HCT116 (cell line): ENCODE results near the gene APBA1. TPM values are rescaled to one million over a fixed set of nuclear protein-coding genes. Genes with fewer than 3 reads are reported as not detected.

Experiments
- ATAC-seq: fragments of 200-7000 bp; cut with Tn5 transposase; 2 replicates; pipeline ENCODE4 v1.9.1; 2020; ENCODE audit warnings: mild to moderate bottlenecking, moderate library complexity
- BruUV-seq: library from RNA; stranded (reverse); fragments of 400-500 nt; replicated peaks from 2 replicates; lab custom pipeline; 2021; lab: Mats Ljungman, UMichigan
- CTCF ChIA-PET: fragments of 300-600 bp; sonication (Branson Sonifier 250); formaldehyde crosslinking; loops from one replicate; lab custom pipeline; 2021; ENCODE audit warnings: antibody characterized with exemption; lab: Charles Lee
- POLR2A ChIA-PET: fragments of 300-600, 350-600 bp; sonication (Branson Sonifier 250); formaldehyde crosslinking; loops from one replicate; lab custom pipeline; 2021; ENCODE audit warnings: antibody characterized with exemption; lab: Charles Lee
- RAD21 ChIA-PET, 2 experiments: fragments of 300-600 bp; sonication (Branson Sonifier 250); formaldehyde crosslinking; loops; one replicate each; lab custom pipeline; 2023; ENCODE audit warnings: low total read pairs in 2 of 2; ENCODE audit not compliant: uncharacterized antibody in 2 of 2, unreplicated experiment in 2 of 2, low non-redundant PET in 1 of 2; lab: Charles Lee
- DNase-seq: peaks from one replicate; pipeline ENCODE4 v3.0.0-alpha.2; 2010; ENCODE audit warnings: low read depth, low spot score
- H2AFZ ChIP-seq: fragments of 200-600 bp; shearing (Covaris generic), sonication (generic); 2 replicates; pipeline ENCODE4 v1.6.1; 2017; ENCODE audit warnings: low read depth, mixed run types, mixed read lengths, antibody characterized with exemption, low read length; ENCODE audit not compliant: poor library complexity, severe bottlenecking
- H3K27ac ChIP-seq: 2 replicates; pipeline ENCODE4 v1.5.1; 2012; ENCODE audit warnings: low read depth, low read length
- H3K27me3 ChIP-seq: fragments of 200-600 bp; sonication (generic); 2 replicates; pipeline ENCODE4 v1.6.1; 2016; ENCODE audit warnings: mixed run types, low read length, mixed read lengths; ENCODE audit not compliant: insufficient read depth
- H3K36me3 ChIP-seq, 2 experiments: fragments of 200-500 bp in 1 of 2; fragments of 200-600 bp in 1 of 2; sonication (Bioruptor generic) in 1 of 2; sonication (generic) in 1 of 2; 2 replicates each; pipeline versions ENCODE4 v1.5.1 to v1.6.1; 2014 to 2016; ENCODE audit warnings: low read length in 2 of 2, inconsistent platforms in 1 of 2, mixed read lengths in 1 of 2, mixed run types in 1 of 2; ENCODE audit not compliant: insufficient read depth in 2 of 2, control insufficient read depth in 1 of 2
- H3K4me1 ChIP-seq, 2 experiments: fragments of 200-600 bp in 1 of 2; sonication (generic) in 1 of 2; 2 replicates each; pipeline versions ENCODE4 v1.5.1 to v1.6.1; 2012 to 2017; ENCODE audit warnings: low read length in 2 of 2, inconsistent platforms in 1 of 2, mild to moderate bottlenecking in 1 of 2, mixed read lengths in 1 of 2, mixed run types in 1 of 2, moderate library complexity in 1 of 2; ENCODE audit not compliant: insufficient read depth in 2 of 2, control insufficient read depth in 1 of 2
- H3K4me2 ChIP-seq: fragments of 200-600 bp; sonication (generic); 2 replicates; pipeline ENCODE4 v1.6.1; 2017; ENCODE audit warnings: mixed run types, low read length, mixed read lengths
- H3K4me3 ChIP-seq, 2 experiments: fragments of 200-600 bp in 1 of 2; sonication (generic) in 1 of 2; replicated peaks in 1 of 2; 2 replicates each; pipeline ENCODE4 v1.5.1; 2011 to 2016; ENCODE audit warnings: low read length in 2 of 2, control low read depth in 1 of 2, low read depth in 1 of 2, mild to moderate bottlenecking in 1 of 2, mixed read lengths in 1 of 2, mixed run types in 1 of 2
- H3K79me2 ChIP-seq: fragments of 200-600 bp; sonication (generic); 2 replicates; pipeline ENCODE4 v1.6.1; 2017; ENCODE audit warnings: mild to moderate bottlenecking, mixed run types, low read length, moderate library complexity, mixed read lengths; ENCODE audit not compliant: insufficient read depth
- H3K9ac ChIP-seq: fragments of 200-600 bp; sonication (generic); 2 replicates; pipeline ENCODE4 v1.6.1; 2016; ENCODE audit warnings: low read length, mixed read lengths
- H3K9me2 ChIP-seq: fragments of 200-600 bp; sonication (generic), shearing (Covaris generic); 2 replicates; pipeline ENCODE4 v1.6.1; 2017; ENCODE audit warnings: mixed run types, mild to moderate bottlenecking, moderate library complexity; ENCODE audit not compliant: insufficient read depth
- H3K9me3 ChIP-seq, 2 experiments: fragments of 200-500 bp in 1 of 2; fragments of 200-600 bp in 1 of 2; sonication (Bioruptor generic) in 1 of 2; sonication (generic) in 1 of 2; 2 replicates each; pipeline ENCODE4 v1.6.1; 2014 to 2017; ENCODE audit warnings: low read length in 2 of 2, mixed read lengths in 2 of 2, inconsistent platforms in 1 of 2, low read depth in 1 of 2, mild to moderate bottlenecking in 1 of 2, mixed run types in 1 of 2, moderate library complexity in 1 of 2; ENCODE audit not compliant: control insufficient read depth in 1 of 2, insufficient read depth in 1 of 2
- H4K20me1 ChIP-seq: fragments of 200-600 bp; sonication (generic), shearing (Covaris generic); 2 replicates; pipeline ENCODE4 v1.6.1; 2017; ENCODE audit warnings: mixed run types, mild to moderate bottlenecking, moderate library complexity; ENCODE audit not compliant: insufficient read depth
- CBX3 ChIP-seq: IDR thresholded peaks from 2 replicates; pipeline ENCODE4 v1.6.1; 2012; ENCODE audit warnings: low read depth
- CEBPB ChIP-seq: IDR thresholded peaks from 2 replicates; pipeline ENCODE4 v1.6.1; 2012; ENCODE audit warnings: low read depth
- ELF1 ChIP-seq: IDR thresholded peaks from 2 replicates; pipeline ENCODE4 v1.6.1; 2012; ENCODE audit warnings: low read depth, borderline replicate concordance
- POLR2A ChIP-seq: IDR thresholded peaks from 2 replicates; pipeline ENCODE4 v1.7.0; 2011; ENCODE audit warnings: borderline replicate concordance; ENCODE audit not compliant: insufficient read depth, insufficient read length; ENCODE audit errors: extremely low read depth
- POLR2AphosphoS5 ChIP-seq: IDR thresholded peaks from 2 replicates; pipeline ENCODE4 v1.6.1; 2011; ENCODE audit warnings: mild to moderate bottlenecking, low read depth, low read length, moderate library complexity
- SP1 ChIP-seq: IDR thresholded peaks from 2 replicates; pipeline ENCODE4 v1.6.1; 2012; ENCODE audit warnings: low read depth
- SRF ChIP-seq: IDR thresholded peaks from 2 replicates; pipeline ENCODE4 v1.6.1; 2012; ENCODE audit warnings: low read depth
- YY1 ChIP-seq: IDR thresholded peaks from 2 replicates; pipeline ENCODE4 v1.6.1; 2011; ENCODE audit warnings: low read length, low read depth, moderate library complexity, mild to moderate bottlenecking; ENCODE audit not compliant: insufficient replicate concordance; ENCODE audit errors: extremely low read depth
- ZFX ChIP-seq: fragments of 450-650 bp; IDR thresholded peaks from 2 replicates; pipeline ENCODE4 v1.6.1; 2017
- ZNF274 ChIP-seq: fragments of 200-500 bp; sonication (Bioruptor generic); IDR thresholded peaks from 2 replicates; pipeline ENCODE4 v1.6.1; 2014; ENCODE audit warnings: mild to moderate bottlenecking, low read depth, low read length, inconsistent platforms
- intact Hi-C: fragments of 100-400 bp; cut with micrococcal nuclease; formaldehyde crosslinking; loops from 2 replicates; pipeline ENCODE4 v1.10.0; 2022
- total RNA-seq: library from RNA; stranded (reverse); gene quantifications from one replicate; pipeline ENCODE4 v1.2.1, GENCODE V29; 2021; ENCODE audit not compliant: unreplicated experiment
- TF ChIP-seq, protein P1 (sequence below), 3 experiments: fragments of 200-600 bp in 1 of 3; sonication (generic) in 1 of 3; IDR thresholded peaks in 2 of 3; conservative IDR thresholded peaks in 1 of 3; 2 replicates each; pipeline ENCODE4 v1.5.1; 2012 to 2017; ENCODE audit warnings: low read depth in 2 of 3, low read length in 2 of 3, antibody characterized with exemption in 1 of 3, borderline replicate concordance in 1 of 3, control low read depth in 1 of 3, mild to moderate bottlenecking in 1 of 3, mixed read lengths in 1 of 3, mixed run types in 1 of 3, moderate library complexity in 1 of 3; ENCODE audit not compliant: insufficient read depth in 1 of 3
- TF ChIP-seq, protein P2 (sequence below): IDR thresholded peaks from 2 replicates; pipeline ENCODE4 v1.6.1; 2012; ENCODE audit warnings: low read depth
- TF ChIP-seq, protein P3 (sequence below): IDR thresholded peaks from 2 replicates; pipeline ENCODE4 v1.6.1; 2012
- TF ChIP-seq, protein P4 (sequence below): IDR thresholded peaks from 2 replicates; pipeline ENCODE4 v1.6.1; 2012

Gene APBA1
- total RNA-seq, 1 experiment from 2014 or later: 0.20 TPM

DNA sequence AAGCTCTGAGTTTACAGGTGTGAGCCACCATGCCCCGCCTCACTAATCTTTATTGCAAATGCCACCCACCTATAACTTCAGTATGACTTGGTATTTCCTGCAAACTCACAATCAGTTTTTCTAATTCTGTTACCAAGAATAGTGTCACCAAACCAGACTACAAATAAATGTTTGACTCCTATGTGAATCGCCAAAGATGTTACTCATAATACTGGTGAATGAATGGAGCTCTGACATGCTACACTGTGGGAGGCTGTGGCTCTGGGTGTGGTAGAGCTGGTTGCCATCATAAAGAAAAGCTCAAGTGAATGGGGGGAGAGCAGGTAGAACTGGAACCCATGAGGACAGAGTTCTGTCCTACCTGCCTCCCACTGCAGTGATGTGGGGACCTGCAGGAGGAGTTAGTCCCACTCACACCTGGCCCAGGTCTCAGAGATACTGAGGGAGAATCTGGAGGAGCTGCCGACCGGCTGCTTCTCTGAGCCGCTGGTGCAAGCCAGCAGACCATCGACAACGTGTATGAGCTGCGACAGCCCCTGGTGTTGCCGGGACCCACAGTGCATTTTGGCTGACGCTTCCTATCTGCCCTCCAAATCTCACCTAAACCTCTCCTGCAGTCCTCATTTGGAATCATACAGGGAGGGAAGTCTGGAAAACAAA lies 251.4 kb downstream of the APBA1 start:
- TF ChIP-seq ZFX (no peak), CEBPB (no peak), POLR2AphosphoS5 (no peak), POLR2A (no peak), CBX3 (no peak), ELF1 (no peak), YY1 (no peak), SRF (no peak), SP1 (no peak), ZNF274 (no peak)
- TF ChIP-seq, protein P1, sequence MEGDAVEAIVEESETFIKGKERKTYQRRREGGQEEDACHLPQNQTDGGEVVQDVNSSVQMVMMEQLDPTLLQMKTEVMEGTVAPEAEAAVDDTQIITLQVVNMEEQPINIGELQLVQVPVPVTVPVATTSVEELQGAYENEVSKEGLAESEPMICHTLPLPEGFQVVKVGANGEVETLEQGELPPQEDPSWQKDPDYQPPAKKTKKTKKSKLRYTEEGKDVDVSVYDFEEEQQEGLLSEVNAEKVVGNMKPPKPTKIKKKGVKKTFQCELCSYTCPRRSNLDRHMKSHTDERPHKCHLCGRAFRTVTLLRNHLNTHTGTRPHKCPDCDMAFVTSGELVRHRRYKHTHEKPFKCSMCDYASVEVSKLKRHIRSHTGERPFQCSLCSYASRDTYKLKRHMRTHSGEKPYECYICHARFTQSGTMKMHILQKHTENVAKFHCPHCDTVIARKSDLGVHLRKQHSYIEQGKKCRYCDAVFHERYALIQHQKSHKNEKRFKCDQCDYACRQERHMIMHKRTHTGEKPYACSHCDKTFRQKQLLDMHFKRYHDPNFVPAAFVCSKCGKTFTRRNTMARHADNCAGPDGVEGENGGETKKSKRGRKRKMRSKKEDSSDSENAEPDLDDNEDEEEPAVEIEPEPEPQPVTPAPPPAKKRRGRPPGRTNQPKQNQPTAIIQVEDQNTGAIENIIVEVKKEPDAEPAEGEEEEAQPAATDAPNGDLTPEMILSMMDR (IDR thresholded peaks at IDR 0.05 in 2 of 3, conservative IDR thresholded peaks at IDR 0.05 in 1 of 3; ENCODE audit: borderline replicate concordance in 1 of 3, insufficient read depth in 1 of 3, low read depth in 2 of 3, low read length in 2 of 3): no peak
- TF ChIP-seq, protein P2, sequence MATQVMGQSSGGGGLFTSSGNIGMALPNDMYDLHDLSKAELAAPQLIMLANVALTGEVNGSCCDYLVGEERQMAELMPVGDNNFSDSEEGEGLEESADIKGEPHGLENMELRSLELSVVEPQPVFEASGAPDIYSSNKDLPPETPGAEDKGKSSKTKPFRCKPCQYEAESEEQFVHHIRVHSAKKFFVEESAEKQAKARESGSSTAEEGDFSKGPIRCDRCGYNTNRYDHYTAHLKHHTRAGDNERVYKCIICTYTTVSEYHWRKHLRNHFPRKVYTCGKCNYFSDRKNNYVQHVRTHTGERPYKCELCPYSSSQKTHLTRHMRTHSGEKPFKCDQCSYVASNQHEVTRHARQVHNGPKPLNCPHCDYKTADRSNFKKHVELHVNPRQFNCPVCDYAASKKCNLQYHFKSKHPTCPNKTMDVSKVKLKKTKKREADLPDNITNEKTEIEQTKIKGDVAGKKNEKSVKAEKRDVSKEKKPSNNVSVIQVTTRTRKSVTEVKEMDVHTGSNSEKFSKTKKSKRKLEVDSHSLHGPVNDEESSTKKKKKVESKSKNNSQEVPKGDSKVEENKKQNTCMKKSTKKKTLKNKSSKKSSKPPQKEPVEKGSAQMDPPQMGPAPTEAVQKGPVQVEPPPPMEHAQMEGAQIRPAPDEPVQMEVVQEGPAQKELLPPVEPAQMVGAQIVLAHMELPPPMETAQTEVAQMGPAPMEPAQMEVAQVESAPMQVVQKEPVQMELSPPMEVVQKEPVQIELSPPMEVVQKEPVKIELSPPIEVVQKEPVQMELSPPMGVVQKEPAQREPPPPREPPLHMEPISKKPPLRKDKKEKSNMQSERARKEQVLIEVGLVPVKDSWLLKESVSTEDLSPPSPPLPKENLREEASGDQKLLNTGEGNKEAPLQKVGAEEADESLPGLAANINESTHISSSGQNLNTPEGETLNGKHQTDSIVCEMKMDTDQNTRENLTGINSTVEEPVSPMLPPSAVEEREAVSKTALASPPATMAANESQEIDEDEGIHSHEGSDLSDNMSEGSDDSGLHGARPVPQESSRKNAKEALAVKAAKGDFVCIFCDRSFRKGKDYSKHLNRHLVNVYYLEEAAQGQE: no peak
- TF ChIP-seq, protein P3, sequence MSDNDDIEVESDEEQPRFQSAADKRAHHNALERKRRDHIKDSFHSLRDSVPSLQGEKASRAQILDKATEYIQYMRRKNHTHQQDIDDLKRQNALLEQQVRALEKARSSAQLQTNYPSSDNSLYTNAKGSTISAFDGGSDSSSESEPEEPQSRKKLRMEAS: no peak
- TF ChIP-seq, protein P4, sequence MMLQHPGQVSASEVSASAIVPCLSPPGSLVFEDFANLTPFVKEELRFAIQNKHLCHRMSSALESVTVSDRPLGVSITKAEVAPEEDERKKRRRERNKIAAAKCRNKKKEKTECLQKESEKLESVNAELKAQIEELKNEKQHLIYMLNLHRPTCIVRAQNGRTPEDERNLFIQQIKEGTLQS: no peak
- TF ChIP-seq, all 23 proteins: peak for 0

More for the DNA sequence above, 251.4 kb downstream of the APBA1 start:
- no peak for ATAC-seq
- ChIA-PET RAD21 (no interaction called here), CTCF (interaction anchor here (0.7 to 1.9 kb wide), 5 partner anchors 131 to 806 kb away, joined by 3 to 6 read pairs (median 3); partner anchors contain the start of gene APBA1), POLR2A (no interaction called here)
- Histone ChIP-seq H3K79me2 (no peaks in the 10 kb centered on the region), H3K27ac (no peak overlapping the region), H3K27me3 (no peaks in the 10 kb centered on the region), H3K9ac (no peak overlapping the region), H3K9me3 (no peaks in the 10 kb centered on the region), H3K4me3 (no peak overlapping the region), H3K36me3 (no peaks in the 10 kb centered on the region), H3K4me2 (no peak overlapping the region), H2AFZ (no peak overlapping the region), H4K20me1 (no peaks in the 10 kb centered on the region), H3K4me1 (no peaks in the 10 kb centered on the region), H3K9me2 (no peaks in the 10 kb centered on the region)
- BruUV-seq: no TSS peak
- intact Hi-C loops: loop anchor here (5.0 to 10.0 kb wide), 3 partner anchors 252 to 804 kb away; partner anchors contain the start of gene APBA1
- DNase-seq: no peak
